GM12872 (cell line): Measurements from ENCODE around the gene P2RY6.

Source experiments
- TF ChIP-seq, protein P1 (sequence below): IDR thresholded peaks from 3 replicates; pipeline ENCODE4 v1.5.1; 2011; ENCODE audit warnings: low read depth, mild to moderate bottlenecking, low read length, moderate library complexity; ENCODE audit not compliant: insufficient read depth

The P2RY6 gene

GRCh38 chr11:73316422-73316821 is 44.3 kb downstream of the P2RY6 start:
- TF ChIP-seq, protein P1, sequence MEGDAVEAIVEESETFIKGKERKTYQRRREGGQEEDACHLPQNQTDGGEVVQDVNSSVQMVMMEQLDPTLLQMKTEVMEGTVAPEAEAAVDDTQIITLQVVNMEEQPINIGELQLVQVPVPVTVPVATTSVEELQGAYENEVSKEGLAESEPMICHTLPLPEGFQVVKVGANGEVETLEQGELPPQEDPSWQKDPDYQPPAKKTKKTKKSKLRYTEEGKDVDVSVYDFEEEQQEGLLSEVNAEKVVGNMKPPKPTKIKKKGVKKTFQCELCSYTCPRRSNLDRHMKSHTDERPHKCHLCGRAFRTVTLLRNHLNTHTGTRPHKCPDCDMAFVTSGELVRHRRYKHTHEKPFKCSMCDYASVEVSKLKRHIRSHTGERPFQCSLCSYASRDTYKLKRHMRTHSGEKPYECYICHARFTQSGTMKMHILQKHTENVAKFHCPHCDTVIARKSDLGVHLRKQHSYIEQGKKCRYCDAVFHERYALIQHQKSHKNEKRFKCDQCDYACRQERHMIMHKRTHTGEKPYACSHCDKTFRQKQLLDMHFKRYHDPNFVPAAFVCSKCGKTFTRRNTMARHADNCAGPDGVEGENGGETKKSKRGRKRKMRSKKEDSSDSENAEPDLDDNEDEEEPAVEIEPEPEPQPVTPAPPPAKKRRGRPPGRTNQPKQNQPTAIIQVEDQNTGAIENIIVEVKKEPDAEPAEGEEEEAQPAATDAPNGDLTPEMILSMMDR, result no peak

- TF ChIP-seq, protein P1, result no peak
These were observed 45.2 kb downstream of the P2RY6 start for GRCh38 chr11:73317373-73317772.

DNA sequence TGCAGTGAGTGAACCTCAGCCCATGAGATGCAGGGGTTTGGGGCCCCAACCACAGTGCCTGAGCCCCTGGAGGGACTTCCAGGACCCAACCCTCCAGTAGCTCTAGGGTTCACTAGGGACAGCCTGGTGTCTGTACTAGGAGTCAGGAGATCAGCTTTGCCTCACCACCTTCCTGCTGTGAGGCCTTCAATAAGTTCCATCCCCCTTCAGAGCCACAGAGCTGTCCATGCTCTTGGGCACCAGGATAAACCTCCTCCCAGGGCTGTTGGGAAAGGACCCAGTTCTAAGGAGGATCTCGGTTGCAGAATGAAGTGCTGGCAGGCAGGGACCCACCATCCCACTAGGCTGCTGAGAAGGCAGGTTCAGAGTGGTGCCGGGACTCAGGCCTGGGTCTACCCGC is 45.7 kb downstream of the P2RY6 start:
- TF ChIP-seq, protein P1, result no peak

- TF ChIP-seq, protein P1, result no peak
These were observed 46.4 kb downstream of the P2RY6 start for GRCh38 chr11:73318501-73319011.

DNA sequence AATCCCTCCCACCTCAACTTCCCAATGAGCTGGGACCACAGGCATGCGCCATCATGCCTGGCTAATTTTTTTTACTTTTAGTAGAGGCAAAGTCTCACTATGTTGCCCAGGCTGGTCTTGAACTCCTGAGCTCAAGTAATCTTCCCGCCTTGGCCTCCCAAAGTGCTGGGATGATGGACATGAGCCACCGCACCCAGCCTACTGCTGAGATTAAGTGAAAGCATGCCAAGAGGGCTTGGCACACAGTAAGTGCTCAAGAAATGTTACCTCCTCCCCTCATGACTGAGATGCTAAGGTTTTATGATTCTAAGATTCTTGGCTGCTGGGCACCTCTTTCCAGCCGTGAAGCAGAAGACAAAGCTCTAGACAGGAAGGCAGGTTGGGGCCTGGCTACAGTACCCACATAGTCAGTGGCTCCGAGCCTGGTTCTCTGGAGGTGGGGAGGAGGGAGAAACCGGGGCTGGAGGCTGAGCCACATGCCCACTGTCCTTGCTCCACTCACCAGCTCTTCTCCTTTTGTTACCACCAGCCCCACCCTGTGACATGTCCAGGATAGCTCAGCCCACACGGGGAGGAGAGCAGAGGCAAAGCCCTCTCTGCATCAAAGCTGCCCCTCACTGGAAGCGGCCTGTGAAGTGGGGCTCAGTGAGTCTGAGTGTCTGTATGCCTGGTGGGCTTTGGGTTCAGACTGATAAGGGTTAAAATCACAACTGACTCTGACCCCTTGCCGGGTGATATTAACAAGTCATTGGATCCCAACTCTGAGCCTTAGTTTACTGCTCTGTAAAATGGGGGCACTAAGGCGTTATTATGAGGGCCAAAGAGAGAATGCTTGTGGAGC is 48.8 kb downstream of the P2RY6 start:
- TF ChIP-seq, protein P1, result no peak

DNA sequence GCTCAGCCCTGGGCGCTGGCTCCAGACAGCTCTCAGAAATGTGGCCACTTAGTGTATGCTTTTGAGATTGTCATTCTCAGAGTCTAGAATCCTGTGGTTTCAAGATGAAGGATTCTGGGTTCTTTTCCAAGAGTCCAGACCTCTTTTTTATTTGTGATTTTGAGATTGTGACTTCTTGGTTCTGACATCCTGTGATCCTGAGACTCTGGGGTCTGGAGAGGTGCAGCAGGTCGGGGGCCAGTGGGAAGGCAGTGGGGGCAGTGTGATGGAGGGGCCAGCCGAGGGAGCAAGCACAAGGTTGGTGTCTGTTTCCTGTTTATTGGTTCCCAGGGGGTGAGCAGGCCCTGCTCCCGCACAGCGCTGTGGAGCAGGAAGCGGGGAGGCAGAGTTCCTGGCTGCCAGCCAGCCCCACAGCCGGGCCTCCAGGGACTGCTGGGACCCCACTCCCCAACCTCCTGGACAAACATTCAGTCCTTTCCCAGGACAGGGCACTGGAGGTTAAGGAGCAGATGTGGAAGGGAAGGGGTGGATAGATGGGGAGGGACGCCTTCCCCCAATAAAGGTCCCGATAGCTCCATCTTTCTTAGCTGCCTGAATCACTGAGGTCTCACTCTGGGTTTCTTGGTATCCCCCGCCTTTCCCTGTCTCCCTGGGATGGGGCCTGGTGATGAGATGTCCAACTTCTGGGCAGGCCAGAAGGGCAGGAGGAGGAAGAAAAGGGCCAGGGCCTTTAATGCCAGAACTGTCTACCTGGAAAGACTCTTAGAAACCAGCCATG is 49.7 kb downstream of the P2RY6 start:
- TF ChIP-seq, protein P1, result no peak
